Calu3 (cell line): ENCODE results near the gene CRACR2B. TPM values are rescaled to one million over a fixed set of nuclear protein-coding genes. Genes with fewer than 3 reads are reported as not detected.

ENCODE experiments used
- BruUV-seq: library from RNA; stranded (reverse); fragments of 400-500 nt; replicated peaks from 2 replicates; lab custom pipeline; 2021; lab: Mats Ljungman, UMichigan
- CTCF ChIA-PET: fragments of 300-600 bp; sonication (Branson Sonifier 250); formaldehyde crosslinking; loops from one replicate; lab custom pipeline; 2022; ENCODE audit warnings: antibody characterized with exemption; lab: Charles Lee
- DNase-seq: peaks from one replicate; pipeline ENCODE4 v3.0.0; 2022
- H3K27ac Mint-ChIP-seq: one replicate; pipeline ENCODE4 v1.8.0; 2022; ENCODE audit warnings: mixed read lengths; ENCODE audit not compliant: unreplicated experiment
- H3K27me3 Mint-ChIP-seq: one replicate; pipeline ENCODE4 v1.8.0; 2022; ENCODE audit warnings: mixed read lengths; ENCODE audit not compliant: unreplicated experiment
- H3K36me3 Mint-ChIP-seq: one replicate; pipeline ENCODE4 v1.8.0; 2022; ENCODE audit warnings: mild to moderate bottlenecking, moderate library complexity, mixed read lengths; ENCODE audit not compliant: insufficient read depth, unreplicated experiment
- H3K4me1 Mint-ChIP-seq: one replicate; pipeline ENCODE4 v1.8.0; 2022; ENCODE audit warnings: mild to moderate bottlenecking, low read depth, mixed read lengths; ENCODE audit not compliant: unreplicated experiment
- H3K4me3 Mint-ChIP-seq: one replicate; pipeline ENCODE4 v1.8.0; 2022; ENCODE audit warnings: mild to moderate bottlenecking, low read depth, moderate library complexity, mixed read lengths; ENCODE audit not compliant: unreplicated experiment
- H3K9me3 Mint-ChIP-seq: one replicate; pipeline ENCODE4 v1.8.0; 2022; ENCODE audit warnings: low read depth, mixed read lengths; ENCODE audit not compliant: unreplicated experiment
- intact Hi-C: fragments of 100-400 bp; cut with micrococcal nuclease; formaldehyde crosslinking; loops from one replicate; pipeline ENCODE4 v1.10.0; 2022; ENCODE audit not compliant: unreplicated experiment
- total RNA-seq: library from RNA; stranded (reverse); gene quantifications from 2 replicates; pipeline ENCODE4 v1.2.3, GENCODE V29; 2022
- TF ChIP-seq, protein P1 (sequence below): fragments of 200-600 bp; IDR thresholded peaks from one replicate; pipeline ENCODE4 v1.8.0; 2022; ENCODE audit warnings: antibody characterized with exemption; ENCODE audit not compliant: unreplicated experiment

Gene CRACR2B
- total RNA-seq, 1 experiment from 2014 or later, result 33.4 TPM

DNA sequence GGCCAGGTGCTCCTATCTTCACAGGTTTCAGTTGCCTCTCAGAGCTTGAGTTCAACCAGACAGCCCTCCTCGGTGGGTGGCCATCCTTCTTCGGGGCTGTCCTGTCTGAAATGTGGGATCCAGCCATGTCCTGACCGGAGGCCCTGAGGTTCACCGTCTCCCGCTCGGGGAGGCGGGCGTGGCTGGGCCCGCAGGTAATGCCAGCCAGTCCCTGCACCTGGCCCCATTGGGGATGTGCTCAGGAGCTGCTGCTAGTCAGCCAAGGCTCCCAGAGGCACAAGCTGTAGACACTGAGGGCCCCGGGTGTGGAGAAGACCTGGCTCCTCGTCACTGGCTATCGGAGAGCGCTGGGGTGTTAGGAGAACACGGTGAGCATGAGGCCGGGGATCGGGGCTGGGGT, 47.5 kb downstream of the CRACR2B start:
- CTCF ChIA-PET, result interaction anchor here (0.6 kb wide), 1 partner anchor 32 kb away, joined by 3 read pairs; no protein-coding TSS in a partner anchor
- no peaks in the 10 kb centered on the region for H3K9me3 Mint-ChIP-seq
- H3K36me3 Mint-ChIP-seq, result peaks cover 43% of the 10 kb centered on the region
- TF ChIP-seq, protein P1, sequence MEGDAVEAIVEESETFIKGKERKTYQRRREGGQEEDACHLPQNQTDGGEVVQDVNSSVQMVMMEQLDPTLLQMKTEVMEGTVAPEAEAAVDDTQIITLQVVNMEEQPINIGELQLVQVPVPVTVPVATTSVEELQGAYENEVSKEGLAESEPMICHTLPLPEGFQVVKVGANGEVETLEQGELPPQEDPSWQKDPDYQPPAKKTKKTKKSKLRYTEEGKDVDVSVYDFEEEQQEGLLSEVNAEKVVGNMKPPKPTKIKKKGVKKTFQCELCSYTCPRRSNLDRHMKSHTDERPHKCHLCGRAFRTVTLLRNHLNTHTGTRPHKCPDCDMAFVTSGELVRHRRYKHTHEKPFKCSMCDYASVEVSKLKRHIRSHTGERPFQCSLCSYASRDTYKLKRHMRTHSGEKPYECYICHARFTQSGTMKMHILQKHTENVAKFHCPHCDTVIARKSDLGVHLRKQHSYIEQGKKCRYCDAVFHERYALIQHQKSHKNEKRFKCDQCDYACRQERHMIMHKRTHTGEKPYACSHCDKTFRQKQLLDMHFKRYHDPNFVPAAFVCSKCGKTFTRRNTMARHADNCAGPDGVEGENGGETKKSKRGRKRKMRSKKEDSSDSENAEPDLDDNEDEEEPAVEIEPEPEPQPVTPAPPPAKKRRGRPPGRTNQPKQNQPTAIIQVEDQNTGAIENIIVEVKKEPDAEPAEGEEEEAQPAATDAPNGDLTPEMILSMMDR, result no peak
- intact Hi-C loops, result no loop called here
- H3K27ac Mint-ChIP-seq, result no peak overlapping the region
- no peak overlapping the region for H3K4me3 Mint-ChIP-seq
- no TSS peak for BruUV-seq
- no peak for DNase-seq
- H3K27me3 Mint-ChIP-seq, result no peaks in the 10 kb centered on the region
- no peaks in the 10 kb centered on the region for H3K4me1 Mint-ChIP-seq

DNA sequence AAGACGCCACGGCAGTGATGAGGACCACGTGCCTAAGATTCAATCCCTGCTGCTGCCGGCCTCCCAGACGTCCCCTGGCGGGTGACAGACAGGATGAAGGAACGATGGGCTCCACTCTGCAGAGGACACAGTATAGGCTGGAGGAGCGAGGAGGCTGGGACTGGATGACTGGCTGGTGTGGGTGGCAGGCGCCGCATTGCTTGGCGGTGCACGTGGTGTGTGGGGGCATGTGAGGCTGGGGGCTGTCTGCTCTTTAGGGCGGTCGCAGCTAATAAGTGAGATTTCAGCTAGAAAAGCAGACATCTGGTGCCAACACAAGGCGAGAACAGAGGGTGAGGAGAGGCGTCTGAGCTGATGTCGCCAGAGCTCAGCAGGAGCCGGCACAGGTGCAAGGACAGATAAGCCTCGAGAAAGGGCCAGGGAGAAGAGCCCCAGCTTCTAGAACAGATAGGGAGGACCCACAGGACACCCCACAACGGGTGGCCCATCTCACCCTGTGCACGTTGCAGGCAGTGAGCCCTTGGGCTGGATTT, 48.1 kb downstream of the CRACR2B start:
- no peak overlapping the region for H3K4me3 Mint-ChIP-seq
- no peaks in the 10 kb centered on the region for H3K9me3 Mint-ChIP-seq
- peaks cover 45% of the 10 kb centered on the region for H3K36me3 Mint-ChIP-seq
- H3K27ac Mint-ChIP-seq, result no peak overlapping the region
- CTCF ChIA-PET, result no interaction called here
- H3K4me1 Mint-ChIP-seq, result no peaks in the 10 kb centered on the region
- TF ChIP-seq, protein P1, result no peak
- H3K27me3 Mint-ChIP-seq, result no peaks in the 10 kb centered on the region
- BruUV-seq, result no TSS peak
- intact Hi-C loops, result no loop called here
- no peak for DNase-seq

DNA sequence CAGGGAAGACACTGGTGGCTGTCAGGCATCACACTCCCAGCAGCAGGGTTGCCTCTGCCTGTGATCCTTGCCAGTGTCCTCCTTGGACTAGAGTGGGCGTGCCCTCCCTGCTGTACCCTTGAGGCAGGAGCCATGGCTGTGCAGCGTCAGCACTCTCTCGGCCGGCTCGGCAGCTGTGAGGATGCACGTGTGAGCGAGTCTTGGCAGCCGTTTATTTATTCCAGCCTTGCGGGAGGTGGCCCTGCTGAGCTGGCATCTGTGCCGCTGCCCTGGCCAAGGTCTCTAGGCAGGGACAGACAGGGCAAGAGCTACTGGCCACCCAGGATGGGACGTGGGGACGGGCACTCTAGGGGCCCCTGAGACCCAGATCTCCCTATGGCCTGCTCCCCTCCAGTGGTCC, 48.8 kb downstream of the CRACR2B start:
- H3K36me3 Mint-ChIP-seq, result peaks cover 45% of the 10 kb centered on the region
- TF ChIP-seq, protein P1, result no peak
- H3K27me3 Mint-ChIP-seq, result no peaks in the 10 kb centered on the region
- CTCF ChIA-PET, result no interaction called here
- no TSS peak for BruUV-seq
- intact Hi-C loops, result no loop called here
- H3K9me3 Mint-ChIP-seq, result no peaks in the 10 kb centered on the region
- no peak for DNase-seq
- H3K4me3 Mint-ChIP-seq, result no peak overlapping the region
- H3K27ac Mint-ChIP-seq, result no peak overlapping the region
- no peaks in the 10 kb centered on the region for H3K4me1 Mint-ChIP-seq

DNA sequence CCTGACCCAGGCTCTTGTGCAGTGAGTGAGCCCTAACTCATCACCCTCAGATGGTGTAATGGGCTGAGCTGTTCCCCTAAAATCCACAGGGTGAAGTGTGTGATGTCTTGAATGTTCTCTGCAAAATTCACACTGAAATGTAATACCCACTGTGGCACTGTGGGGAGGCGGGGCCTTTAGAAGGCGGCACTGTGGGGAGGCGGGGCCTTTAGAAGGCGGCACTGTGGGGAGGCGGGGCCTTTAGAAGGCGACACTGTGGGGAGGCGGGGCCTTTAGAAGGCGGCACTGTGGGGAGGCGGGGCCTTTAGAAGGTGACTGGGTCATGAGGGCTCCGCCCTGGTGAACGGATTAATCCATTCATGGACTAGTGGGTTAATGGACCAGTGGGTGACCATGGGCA, 49.8 kb downstream of the CRACR2B start:
- CTCF ChIA-PET, result no interaction called here
- intact Hi-C loops, result no loop called here

More for the DNA sequence above, 49.8 kb downstream of the CRACR2B start:
- no peaks in the 10 kb centered on the region for H3K27me3 Mint-ChIP-seq
- no peak overlapping the region for H3K27ac Mint-ChIP-seq
- peaks cover 36% of the 10 kb centered on the region for H3K36me3 Mint-ChIP-seq
- no peak for DNase-seq
- BruUV-seq, result no TSS peak
- TF ChIP-seq, protein P1, result no peak
- H3K4me3 Mint-ChIP-seq, result no peak overlapping the region
- no peaks in the 10 kb centered on the region for H3K4me1 Mint-ChIP-seq
- H3K9me3 Mint-ChIP-seq, result no peaks in the 10 kb centered on the region
